Measurements from ENCODE around the gene EHBP1.

- TF ChIP-seq CTCF (IDR thresholded peaks at IDR 0.05) (no peak), POLR2A (IDR thresholded peaks at IDR 0.05) (no peak)
Measured at GRCh38 chr2:63015389-63015788, 309.9 kb downstream of the EHBP1 start.
